T-helper 2 cell (primary cell): ENCODE results near the gene DR1.

Experiments used
- DNase-seq, 5 experiments: peaks; one replicate each; pipeline versions ENCODE4 v3.0.0 to v3.0.0-alpha.2; 2012 to 2022

DR1 gene

DNA sequence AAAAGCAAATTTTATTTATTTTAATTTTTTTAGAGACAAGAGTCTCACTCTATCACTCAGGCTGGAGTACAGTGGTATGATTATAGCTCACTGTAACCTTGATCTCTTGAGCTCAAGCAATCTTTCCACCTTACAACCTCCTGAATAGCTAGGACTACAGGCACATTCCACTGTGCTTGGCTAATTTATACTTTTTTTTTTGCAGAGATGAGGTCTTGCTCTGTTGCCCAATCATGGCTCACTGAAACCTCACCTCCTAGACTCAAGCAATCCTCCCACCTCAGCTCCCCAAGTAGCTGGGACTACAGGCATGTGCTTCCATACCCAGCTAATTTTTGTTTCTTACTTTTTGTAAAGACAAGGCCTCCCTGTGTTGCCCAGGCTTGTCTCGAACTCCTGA is 49.5 kb downstream of the DR1 start:
- DNase-seq, result no peak

DNA sequence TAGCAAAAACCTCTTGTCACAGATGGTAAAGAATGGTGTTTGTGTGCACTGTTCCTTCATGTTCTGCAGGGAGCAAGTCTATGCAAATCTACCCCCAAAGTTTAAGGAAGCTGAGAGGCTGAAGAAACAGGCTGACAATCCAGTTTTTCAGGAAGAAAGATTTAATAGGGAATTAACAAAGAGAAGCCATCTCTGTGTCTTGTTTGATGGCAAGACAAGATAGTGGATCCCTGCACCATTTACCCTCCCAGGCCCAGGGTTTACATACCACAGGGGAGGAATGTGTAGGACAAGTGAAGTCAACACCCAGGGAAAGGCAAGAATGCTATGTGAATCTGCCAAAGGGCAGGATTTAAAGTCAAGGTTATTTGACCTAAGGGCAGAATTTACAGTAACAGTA is 54.1 kb downstream of the DR1 start:
- DNase-seq, result no peak

DNA sequence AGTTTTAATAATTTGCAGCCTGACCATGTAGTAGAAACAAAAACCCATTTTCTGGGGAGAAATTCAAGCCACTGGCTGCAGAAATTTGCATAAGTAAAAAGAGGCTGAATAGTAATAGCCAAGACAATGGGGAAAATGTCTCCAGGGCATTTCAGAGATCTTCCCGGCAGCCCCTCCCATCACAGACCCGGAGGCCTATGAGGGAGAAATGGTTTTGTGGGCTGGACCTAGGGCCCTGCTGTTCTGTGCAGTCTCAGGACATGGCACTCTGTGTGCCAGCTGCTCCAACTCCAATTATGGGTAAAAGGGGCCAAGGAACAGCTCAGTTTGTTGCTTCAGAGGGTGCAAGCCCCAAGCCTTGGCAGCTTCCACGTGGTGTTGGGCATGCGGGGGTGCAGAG is 62.5 kb downstream of the DR1 start:
- DNase-seq, result no peak

DNA sequence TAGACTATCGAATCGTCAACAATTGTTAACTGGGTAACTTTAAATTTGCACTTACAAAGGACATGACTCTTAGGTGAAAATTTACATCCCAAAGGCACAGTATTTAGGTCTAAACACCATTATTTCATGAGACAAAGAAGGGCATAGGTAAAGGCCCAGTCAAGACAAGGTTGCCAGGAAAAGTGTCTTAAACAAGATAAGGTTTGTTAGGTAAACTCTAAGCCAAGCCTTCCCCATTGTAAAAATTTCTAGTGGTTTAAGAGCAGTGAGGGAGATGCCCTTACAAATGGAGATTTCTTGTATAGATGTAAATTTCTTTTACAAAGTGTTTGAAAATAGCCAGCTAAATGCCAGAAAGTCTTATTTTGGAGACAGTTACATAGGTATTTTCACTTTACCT is 65.3 kb downstream of the DR1 start:
- no peak for DNase-seq

DNA sequence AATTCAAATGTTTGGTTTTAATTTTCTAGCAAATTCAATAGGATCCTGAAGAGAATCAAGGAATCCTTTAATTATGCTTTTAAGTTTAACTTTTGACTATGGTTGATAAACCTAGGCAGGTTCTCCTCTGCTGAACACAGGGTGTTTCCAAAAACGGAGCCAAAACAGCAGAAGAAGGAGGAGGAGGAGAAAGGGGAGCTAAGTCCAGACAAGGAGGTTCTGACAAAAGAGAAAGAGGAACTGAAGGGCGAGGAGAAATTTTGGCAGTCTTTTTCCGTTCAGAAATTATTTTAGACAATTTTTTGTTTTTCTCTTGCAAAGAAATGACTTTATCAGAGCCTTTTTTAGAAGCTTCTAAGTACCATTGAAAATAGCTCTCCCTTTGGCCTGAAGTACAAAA is 69.0 kb downstream of the DR1 start:
- no peak for DNase-seq

DNA sequence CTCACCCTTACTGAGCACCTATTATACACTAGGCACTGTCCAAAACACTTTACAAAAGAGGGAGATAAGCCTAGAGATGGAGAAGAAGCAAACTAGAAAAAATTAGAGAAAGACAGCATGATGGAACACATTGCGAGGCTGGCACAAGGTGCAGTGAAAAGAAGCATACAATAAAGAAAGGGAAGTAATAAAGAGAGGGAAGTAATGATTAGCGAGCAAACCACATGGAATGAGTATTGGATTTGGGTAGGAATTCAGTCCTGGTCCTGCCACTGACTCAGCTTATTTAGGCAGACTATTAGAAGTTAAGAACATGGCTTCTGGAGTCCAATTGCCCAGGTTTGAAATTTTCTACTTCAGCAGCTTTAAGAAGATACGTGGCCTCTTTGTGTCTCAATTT is 69.6 kb downstream of the DR1 start:
- DNase-seq, result no peak

DNA sequence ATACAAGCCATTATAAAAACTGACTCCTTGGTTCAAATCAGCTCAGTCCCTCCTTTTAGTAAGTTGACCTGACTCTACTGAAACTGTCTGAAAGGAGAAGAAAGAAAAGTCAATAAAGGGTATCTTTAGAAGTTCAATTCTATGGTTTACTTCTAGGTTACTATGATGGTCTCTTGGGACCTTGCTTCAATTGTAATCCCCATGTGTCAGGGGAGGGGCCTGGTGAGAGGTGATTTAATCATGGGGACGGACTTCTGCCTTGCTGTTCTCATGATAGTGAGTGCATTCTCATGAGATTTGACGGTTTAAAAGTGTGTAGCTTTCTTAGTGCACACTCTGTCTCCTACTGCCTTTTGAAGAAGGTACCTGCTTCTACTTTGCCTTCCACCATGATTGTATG is 70.5 kb downstream of the DR1 start:
- DNase-seq, result no peak
